GM12892 (cell line): ENCODE data around the gene ITPKB.

Source experiments
- POLR2A ChIP-seq: IDR thresholded peaks from 2 replicates; pipeline ENCODE4 v1.6.1; 2011; ENCODE audit warnings: low read depth, low read length, control low read depth
- TAF1 ChIP-seq: IDR thresholded peaks from 2 replicates; pipeline ENCODE4 v1.6.1; 2011; ENCODE audit warnings: low read depth, mild to moderate bottlenecking, control low read depth, low read length, borderline replicate concordance

DNA sequence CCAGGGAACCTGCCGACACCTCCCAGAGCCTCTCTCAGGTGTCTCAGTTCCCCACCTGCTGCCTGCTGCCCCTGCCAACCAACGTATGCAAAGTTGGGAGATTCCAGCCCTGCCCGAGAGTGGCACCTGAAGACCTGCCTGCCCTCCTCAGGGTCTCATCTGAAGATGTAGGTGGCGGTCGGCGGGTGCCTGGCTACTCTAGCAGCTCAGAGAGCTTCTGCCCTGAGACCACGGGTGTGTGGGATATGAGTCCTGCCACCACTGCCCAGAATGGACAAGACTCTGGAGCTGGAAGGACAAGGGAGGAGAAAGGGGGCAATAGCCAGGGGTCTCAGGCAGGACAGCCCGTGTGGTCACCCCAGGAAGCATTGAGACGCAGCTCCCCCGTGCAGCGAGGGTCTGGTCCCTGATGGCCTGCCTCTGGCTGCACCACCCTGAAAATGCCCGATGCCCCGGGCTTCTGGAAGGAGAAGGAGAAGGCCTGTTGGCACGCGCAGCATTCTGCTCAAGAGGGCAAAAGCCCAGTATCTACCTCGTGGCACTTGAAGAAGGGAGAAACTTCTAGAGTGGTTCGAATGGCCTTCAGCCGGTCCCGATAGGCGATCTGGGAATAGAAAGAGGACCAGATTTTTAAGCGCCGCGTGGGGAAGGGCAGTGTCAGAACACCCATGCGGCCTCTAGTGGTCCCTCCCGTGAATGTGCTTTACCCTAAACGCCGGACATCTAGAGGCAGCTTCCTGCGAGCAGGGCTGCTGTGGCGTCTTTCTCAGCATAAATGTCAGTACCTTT lies 101.7 kb downstream of the ITPKB start:
- TF ChIP-seq TAF1 (no peak), POLR2A (no peak)
